Measurements from ENCODE around the gene TBXAS1. TPM values are rescaled to one million over a fixed set of nuclear protein-coding genes. Genes with fewer than 3 reads are reported as not detected.

TBXAS1 gene
- total RNA-seq, 1 donor from 2014 or later: 1.3 TPM

GRCh38 chr7:139953229-139953628 is 124.2 kb downstream of the TBXAS1 start:
- TF ChIP-seq CTCF (IDR thresholded peaks at IDR 0.05; ENCODE audit: unreplicated experiment): no peak
- H3K36me3 Mint-ChIP-seq (ENCODE audit: low read depth, unreplicated experiment): no peaks in the 10 kb centered on the region
- H3K9me3 Mint-ChIP-seq (ENCODE audit: unreplicated experiment): no peaks in the 10 kb centered on the region
- no peak overlapping the region for H3K4me3 Mint-ChIP-seq (ENCODE audit: unreplicated experiment)
- no peak for DNase-seq (ENCODE audit: low spot score)
- no peaks in the 10 kb centered on the region for H3K4me1 Mint-ChIP-seq (ENCODE audit: unreplicated experiment)
- H3K27ac Mint-ChIP-seq (ENCODE audit: unreplicated experiment): no peak overlapping the region
- H3K27me3 Mint-ChIP-seq (ENCODE audit: unreplicated experiment): no peaks in the 10 kb centered on the region

- TF ChIP-seq CTCF (IDR thresholded peaks at IDR 0.05; ENCODE audit: unreplicated experiment): no peak
- Mint-ChIP-seq H3K27ac (ENCODE audit: unreplicated experiment) (no peak overlapping the region), H3K9me3 (ENCODE audit: unreplicated experiment) (no peaks in the 10 kb centered on the region), H3K4me3 (ENCODE audit: unreplicated experiment) (no peak overlapping the region), H3K27me3 (ENCODE audit: unreplicated experiment) (no peaks in the 10 kb centered on the region), H3K4me1 (ENCODE audit: unreplicated experiment) (no peaks in the 10 kb centered on the region), H3K36me3 (ENCODE audit: low read depth, unreplicated experiment) (no peaks in the 10 kb centered on the region)
- DNase-seq (ENCODE audit: low spot score): no peak
These were observed 126.2 kb downstream of the TBXAS1 start for GRCh38 chr7:139955109-139955820.

DNA sequence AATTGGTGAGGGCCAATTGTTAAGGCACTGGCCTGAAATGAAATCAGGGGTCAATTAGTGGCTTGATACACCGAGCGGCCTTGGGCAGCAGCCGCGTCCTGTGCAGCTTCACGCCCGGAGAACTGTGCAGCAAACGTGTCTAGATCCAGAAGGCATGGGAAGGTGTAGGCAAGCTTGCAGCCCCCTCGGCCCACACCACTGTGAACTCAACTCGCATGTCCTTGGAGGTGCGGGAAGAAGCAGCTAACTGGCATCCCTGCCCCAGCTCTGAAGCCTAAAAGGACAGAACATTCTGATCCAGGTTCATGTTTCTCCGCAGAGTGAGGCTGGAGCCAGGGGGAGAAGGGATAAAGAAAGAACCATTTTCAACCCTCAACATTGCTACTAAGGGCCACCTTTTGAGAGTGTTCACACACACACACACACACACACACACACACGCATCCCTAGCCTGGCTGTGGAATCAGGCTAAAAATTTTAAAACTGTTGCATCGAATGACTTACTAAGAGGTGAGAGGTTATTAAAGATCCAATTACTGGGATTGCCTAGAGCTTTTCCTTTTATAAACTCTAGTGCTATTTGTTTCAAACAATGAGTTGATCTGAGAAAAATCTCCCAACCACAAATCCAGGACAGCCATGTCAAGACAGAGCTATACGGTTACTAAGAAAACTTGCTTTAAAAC is 129.7 kb downstream of the TBXAS1 start:
- TF ChIP-seq CTCF (IDR thresholded peaks at IDR 0.05; ENCODE audit: unreplicated experiment): no peak
- Mint-ChIP-seq H3K36me3 (ENCODE audit: low read depth, unreplicated experiment) (no peaks in the 10 kb centered on the region), H3K27me3 (ENCODE audit: unreplicated experiment) (no peaks in the 10 kb centered on the region), H3K4me3 (ENCODE audit: unreplicated experiment) (no peak overlapping the region), H3K4me1 (ENCODE audit: unreplicated experiment) (no peaks in the 10 kb centered on the region), H3K9me3 (ENCODE audit: unreplicated experiment) (no peaks in the 10 kb centered on the region), H3K27ac (ENCODE audit: unreplicated experiment) (no peak overlapping the region)
- DNase-seq (ENCODE audit: low spot score): no peak

DNA sequence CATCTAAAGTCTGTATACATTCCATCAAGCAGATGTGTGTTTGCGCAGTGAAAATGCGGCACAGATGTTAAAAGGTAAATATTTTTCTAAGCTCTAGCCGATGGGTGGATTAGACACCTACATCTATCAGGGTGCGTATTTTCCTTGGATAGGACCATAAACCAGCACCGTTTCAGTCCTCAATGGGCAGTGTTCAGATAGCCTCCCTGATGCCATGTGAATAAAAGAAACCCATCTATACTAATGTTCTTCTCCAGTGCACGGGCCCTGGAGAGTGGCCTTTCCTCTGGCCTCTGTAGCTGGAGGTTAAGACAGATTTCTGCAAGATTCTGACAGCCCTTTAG is 130.2 kb downstream of the TBXAS1 start:
- H3K4me1 Mint-ChIP-seq (ENCODE audit: unreplicated experiment): no peaks in the 10 kb centered on the region
- H3K4me3 Mint-ChIP-seq (ENCODE audit: unreplicated experiment): no peak overlapping the region
- DNase-seq (ENCODE audit: low spot score): no peak
- TF ChIP-seq CTCF (IDR thresholded peaks at IDR 0.05; ENCODE audit: unreplicated experiment): no peak
- no peaks in the 10 kb centered on the region for H3K9me3 Mint-ChIP-seq (ENCODE audit: unreplicated experiment)
- no peaks in the 10 kb centered on the region for H3K27me3 Mint-ChIP-seq (ENCODE audit: unreplicated experiment)
- H3K36me3 Mint-ChIP-seq (ENCODE audit: low read depth, unreplicated experiment): no peaks in the 10 kb centered on the region
- no peak overlapping the region for H3K27ac Mint-ChIP-seq (ENCODE audit: unreplicated experiment)

- no peaks in the 10 kb centered on the region for H3K9me3 Mint-ChIP-seq (ENCODE audit: unreplicated experiment)
- no peak for TF ChIP-seq CTCF (IDR thresholded peaks at IDR 0.05; ENCODE audit: unreplicated experiment)
- H3K4me1 Mint-ChIP-seq (ENCODE audit: unreplicated experiment): no peaks in the 10 kb centered on the region
- H3K27ac Mint-ChIP-seq (ENCODE audit: unreplicated experiment): no peak overlapping the region
- H3K27me3 Mint-ChIP-seq (ENCODE audit: unreplicated experiment): no peaks in the 10 kb centered on the region
- no peak for DNase-seq (ENCODE audit: low spot score)
- no peaks in the 10 kb centered on the region for H3K36me3 Mint-ChIP-seq (ENCODE audit: low read depth, unreplicated experiment)
- no peak overlapping the region for H3K4me3 Mint-ChIP-seq (ENCODE audit: unreplicated experiment)
These were observed 130.7 kb downstream of the TBXAS1 start for GRCh38 chr7:139959718-139960117.
